ENCODE results near the gene PTAFR.

The PTAFR gene

GRCh38 chr1:28114844-28115243 is 61.6 kb downstream of the PTAFR start:
- no peak for DNase-seq

GRCh38 chr1:28113242-28113572 is 63.3 kb downstream of the PTAFR start:
- no peak for DNase-seq

GRCh38 chr1:28112388-28113241 is 63.9 kb downstream of the PTAFR start:
- no peak for DNase-seq

GRCh38 chr1:28111157-28111556 is 65.3 kb downstream of the PTAFR start:
- DNase-seq, result no peak

GRCh38 chr1:28110555-28110954 is 65.9 kb downstream of the PTAFR start:
- DNase-seq, result no peak

GRCh38 chr1:28109639-28110038 is 66.9 kb downstream of the PTAFR start:
- DNase-seq, result no peak

GRCh38 chr1:28108001-28108400 is 68.5 kb downstream of the PTAFR start:
- DNase-seq, result no peak

- DNase-seq, result no peak
Measured at GRCh38 chr1:28104866-28105467, 71.5 kb downstream of the PTAFR start.

GRCh38 chr1:28102189-28102588 is 74.3 kb downstream of the PTAFR start:
- DNase-seq, result no peak

GRCh38 chr1:28099050-28099769 is 77.3 kb downstream of the PTAFR start:
- no peak for DNase-seq
